Memory B cell (primary cell): ENCODE data around the gene ATG7.
"Not testable (repeated sequence)": the region's sequence is repeated elsewhere in the genome, so short reads cannot be mapped to it uniquely, and the experiment has no call there.

Source experiments
- ATAC-seq: fragments of 150-1000 bp; cut with Tn5 transposase; 2 replicates; pipeline ENCODE4 v1.10.0; 2021; ENCODE audit warnings: low read depth, mild to moderate bottlenecking, moderate library complexity
- DNase-seq, 2 donors: peaks; one replicate each; pipeline ENCODE4 v3.0.0; 2022; ENCODE audit warnings: low spot score in 2 of 2
- H3K27ac Mint-ChIP-seq: one replicate; pipeline ENCODE4 v1.8.0; 2022; ENCODE audit warnings: mild to moderate bottlenecking, moderate library complexity, mixed read lengths
- H3K27me3 Mint-ChIP-seq: one replicate; pipeline ENCODE4 v1.8.0; 2022; ENCODE audit warnings: mixed read lengths
- H3K36me3 Mint-ChIP-seq: one replicate; pipeline ENCODE4 v1.8.0; 2022; ENCODE audit warnings: mild to moderate bottlenecking, mixed read lengths
- H3K4me1 Mint-ChIP-seq: one replicate; pipeline ENCODE4 v1.8.0; 2022; ENCODE audit warnings: mixed read lengths
- H3K4me3 Mint-ChIP-seq: one replicate; pipeline ENCODE4 v1.8.0; 2022; ENCODE audit warnings: mild to moderate bottlenecking, moderate library complexity, mixed read lengths
- H3K9me3 Mint-ChIP-seq: one replicate; pipeline ENCODE4 v1.8.0; 2022; ENCODE audit warnings: mixed read lengths

The ATG7 gene

GRCh38 chr3:11407644-11408043 lies 135.4 kb downstream of the ATG7 start:
- DNase-seq (no peak), ATAC-seq (no peak)
- Mint-ChIP-seq H3K36me3 (peaks cover 59% of the 10 kb centered on the region), H3K4me1 (no peaks in the 10 kb centered on the region), H3K4me3 (no peak overlapping the region), H3K9me3 (peaks cover 19% of the 10 kb centered on the region), H3K27me3 (no peaks in the 10 kb centered on the region), H3K27ac (no peak overlapping the region)

- Mint-ChIP-seq H3K36me3 (peaks cover 59% of the 10 kb centered on the region), H3K9me3 (peaks cover 20% of the 10 kb centered on the region)
- not testable (repeated sequence) for DNase-seq, H3K27ac Mint-ChIP-seq, H3K4me1 Mint-ChIP-seq, ATAC-seq, H3K27me3 Mint-ChIP-seq, H3K4me3 Mint-ChIP-seq
Measured at GRCh38 chr3:11408324-11408859, 136.2 kb downstream of the ATG7 start.

DNA sequence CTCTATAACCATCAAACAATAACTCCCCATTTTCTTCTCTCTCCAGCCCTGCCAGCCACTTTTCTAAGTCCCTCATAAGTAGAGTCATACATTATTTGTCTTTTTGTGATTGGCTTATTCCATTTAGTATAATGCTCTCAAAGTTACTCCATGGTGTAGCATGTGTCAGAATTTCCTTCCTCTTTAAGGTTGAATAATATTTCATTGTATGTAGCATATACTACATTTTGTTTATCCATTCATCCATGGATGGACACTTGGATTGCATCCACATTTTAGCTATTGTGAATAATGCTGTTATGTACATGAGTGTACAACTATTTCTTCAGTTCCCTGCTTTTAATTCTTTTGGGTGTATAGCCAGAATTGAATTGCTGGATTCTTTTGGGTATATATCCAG lies 138.4 kb downstream of the ATG7 start:
- Mint-ChIP-seq H3K9me3 (peaks cover 22% of the 10 kb centered on the region), H3K27ac (no peak overlapping the region), H3K4me3 (no peak overlapping the region), H3K36me3 (peaks cover 63% of the 10 kb centered on the region), H3K27me3 (no peaks in the 10 kb centered on the region), H3K4me1 (no peaks in the 10 kb centered on the region)
- DNase-seq, result no peak
- no peak for ATAC-seq

- no peaks in the 10 kb centered on the region for H3K4me1 Mint-ChIP-seq
- peaks cover 50% of the 10 kb centered on the region for H3K36me3 Mint-ChIP-seq
- peaks cover 20% of the 10 kb centered on the region for H3K9me3 Mint-ChIP-seq
- no peak overlapping the region for H3K4me3 Mint-ChIP-seq
- no peak overlapping the region for H3K27ac Mint-ChIP-seq
- DNase-seq (no peak), ATAC-seq (no peak)
- no peaks in the 10 kb centered on the region for H3K27me3 Mint-ChIP-seq
Measured at GRCh38 chr3:11411956-11412355, 139.8 kb downstream of the ATG7 start.

DNA sequence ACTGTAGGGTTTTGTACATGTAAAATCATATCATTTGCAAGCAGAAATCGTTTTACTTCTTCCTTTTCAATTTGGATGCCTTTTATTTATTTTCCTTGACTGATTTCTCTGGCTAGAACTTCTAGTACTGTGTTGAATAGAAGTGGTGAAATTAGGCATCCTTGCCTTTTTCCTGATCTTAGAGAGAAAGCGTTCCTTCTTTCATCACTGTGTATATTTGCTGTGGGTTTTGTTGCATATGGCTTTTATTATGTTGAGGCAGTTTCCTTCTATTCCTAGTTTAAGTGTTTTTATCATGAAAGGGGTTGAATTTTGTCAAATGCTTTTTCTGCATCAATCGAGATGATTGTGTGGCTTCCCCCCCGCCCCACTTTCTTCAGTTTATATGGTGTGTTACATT lies 140.9 kb downstream of the ATG7 start:
- DNase-seq (no peak), ATAC-seq (no peak)
- peaks cover 41% of the 10 kb centered on the region for H3K36me3 Mint-ChIP-seq
- H3K9me3 Mint-ChIP-seq, result peaks cover 18% of the 10 kb centered on the region
- H3K27ac Mint-ChIP-seq, result no peak overlapping the region
- no peaks in the 10 kb centered on the region for H3K4me1 Mint-ChIP-seq
- no peaks in the 10 kb centered on the region for H3K27me3 Mint-ChIP-seq
- H3K4me3 Mint-ChIP-seq, result no peak overlapping the region

- ATAC-seq (no peak), DNase-seq (no peak)
- Mint-ChIP-seq H3K4me1 (peaks cover 2% of the 10 kb centered on the region), H3K9me3 (peaks cover 13% of the 10 kb centered on the region), H3K36me3 (peaks cover 25% of the 10 kb centered on the region), H3K27me3 (no peaks in the 10 kb centered on the region), H3K4me3 (no peak overlapping the region), H3K27ac (no peak overlapping the region)
Measured at GRCh38 chr3:11415099-11415498, 142.9 kb downstream of the ATG7 start.

DNA sequence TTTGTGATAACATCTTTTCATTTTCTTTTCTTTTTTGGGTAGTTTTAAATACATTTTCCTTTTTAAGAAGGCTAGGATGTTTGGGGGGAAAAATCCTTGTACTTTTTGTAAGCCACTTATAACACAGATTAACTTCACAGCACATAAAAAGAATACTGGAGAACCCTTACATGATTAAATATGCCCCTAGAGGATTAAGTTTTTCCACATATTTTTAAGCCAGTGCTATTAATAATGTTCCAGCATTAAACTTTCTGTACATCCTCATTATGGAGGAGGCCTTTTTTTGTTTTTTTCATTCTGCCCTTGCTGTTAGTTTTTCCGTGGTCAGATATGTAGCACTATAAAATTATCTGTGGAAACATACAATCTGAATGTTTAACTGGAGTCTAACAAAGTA lies 147.9 kb downstream of the ATG7 start:
- Mint-ChIP-seq H3K36me3 (peaks cover 17% of the 10 kb centered on the region), H3K4me1 (peaks cover 2% of the 10 kb centered on the region), H3K27me3 (no peaks in the 10 kb centered on the region), H3K27ac (no peak overlapping the region), H3K4me3 (no peak overlapping the region), H3K9me3 (peaks cover 1% of the 10 kb centered on the region)
- ATAC-seq (no peak), DNase-seq (no peak)

GRCh38 chr3:11422291-11422690 lies 150.1 kb downstream of the ATG7 start:
- ATAC-seq, result no peak

GRCh38 chr3:11423868-11424267 lies 151.7 kb downstream of the ATG7 start:
- H3K27me3 Mint-ChIP-seq, result no peaks in the 10 kb centered on the region
- H3K27ac Mint-ChIP-seq, result peak overlapping the region; percentile 62
- H3K4me3 Mint-ChIP-seq, result no peak overlapping the region
- no peaks in the 10 kb centered on the region for H3K9me3 Mint-ChIP-seq
- DNase-seq (no peak), ATAC-seq (no peak)
- H3K36me3 Mint-ChIP-seq, result peaks cover 30% of the 10 kb centered on the region
- H3K4me1 Mint-ChIP-seq, result no peaks in the 10 kb centered on the region

More at GRCh38 chr3:11422291-11422690, 150.1 kb downstream of the ATG7 start:
- Mint-ChIP-seq H3K4me1 (peaks cover 2% of the 10 kb centered on the region), H3K4me3 (no peak overlapping the region), H3K27me3 (no peaks in the 10 kb centered on the region), H3K9me3 (peaks cover 1% of the 10 kb centered on the region), H3K36me3 (peaks cover 27% of the 10 kb centered on the region), H3K27ac (no peak overlapping the region)
- DNase-seq, result no peak

GRCh38 chr3:11424277-11424676 lies 152.1 kb downstream of the ATG7 start:
- H3K36me3 Mint-ChIP-seq, result peaks cover 30% of the 10 kb centered on the region
- H3K4me3 Mint-ChIP-seq, result no peak overlapping the region
- H3K27me3 Mint-ChIP-seq, result no peaks in the 10 kb centered on the region
- DNase-seq (no peak), ATAC-seq (no peak)
- H3K4me1 Mint-ChIP-seq, result no peaks in the 10 kb centered on the region
- peak overlapping the region; percentile 62 for H3K27ac Mint-ChIP-seq
- H3K9me3 Mint-ChIP-seq, result no peaks in the 10 kb centered on the region

DNA sequence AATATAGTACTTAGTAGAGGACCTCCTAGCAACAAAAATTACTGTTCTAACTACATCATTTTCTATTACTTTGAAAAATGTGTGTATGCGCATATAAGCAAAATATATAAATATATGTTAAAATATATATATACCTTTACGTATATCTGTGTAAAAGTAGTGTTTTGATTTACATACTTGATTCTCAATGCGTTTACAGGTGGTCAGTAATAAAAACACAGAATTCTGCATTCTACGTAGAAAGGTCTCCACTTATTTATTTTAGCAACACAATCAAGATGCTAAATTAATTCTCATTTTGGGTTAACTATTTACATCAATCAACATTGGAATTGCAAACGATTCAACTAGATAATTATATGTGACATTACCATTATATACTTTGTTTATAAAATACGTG lies 158.0 kb downstream of the ATG7 start:
- DNase-seq, result no peak

GRCh38 chr3:11430624-11431023 lies 158.4 kb downstream of the ATG7 start:
- no peak overlapping the region for H3K4me3 Mint-ChIP-seq
- peaks cover 21% of the 10 kb centered on the region for H3K36me3 Mint-ChIP-seq
- H3K9me3 Mint-ChIP-seq, result no peaks in the 10 kb centered on the region
- ATAC-seq, result no peak
- peaks cover 6% of the 10 kb centered on the region for H3K4me1 Mint-ChIP-seq
- H3K27me3 Mint-ChIP-seq, result no peaks in the 10 kb centered on the region
- H3K27ac Mint-ChIP-seq, result no peak overlapping the region
- no peak for DNase-seq

More for the DNA sequence above, 158.0 kb downstream of the ATG7 start:
- Mint-ChIP-seq H3K9me3 (no peaks in the 10 kb centered on the region), H3K4me1 (peaks cover 6% of the 10 kb centered on the region), H3K4me3 (no peak overlapping the region), H3K27ac (no peak overlapping the region), H3K36me3 (peaks cover 24% of the 10 kb centered on the region), H3K27me3 (no peaks in the 10 kb centered on the region)
- ATAC-seq, result no peak

GRCh38 chr3:11431319-11431718 lies 159.1 kb downstream of the ATG7 start:
- ATAC-seq, result no peak
- H3K36me3 Mint-ChIP-seq, result peaks cover 21% of the 10 kb centered on the region

GRCh38 chr3:11434017-11434526 lies 161.9 kb downstream of the ATG7 start:
- no peak overlapping the region for H3K27ac Mint-ChIP-seq
- peaks cover 6% of the 10 kb centered on the region for H3K4me1 Mint-ChIP-seq
- H3K4me3 Mint-ChIP-seq, result no peak overlapping the region
- H3K27me3 Mint-ChIP-seq, result no peaks in the 10 kb centered on the region
- DNase-seq, result no peak
- peaks cover 9% of the 10 kb centered on the region for H3K36me3 Mint-ChIP-seq
- no peak for ATAC-seq
- H3K9me3 Mint-ChIP-seq, result no peaks in the 10 kb centered on the region

More at GRCh38 chr3:11431319-11431718, 159.1 kb downstream of the ATG7 start:
- Mint-ChIP-seq H3K4me1 (peaks cover 6% of the 10 kb centered on the region), H3K4me3 (no peak overlapping the region), H3K9me3 (no peaks in the 10 kb centered on the region), H3K27me3 (no peaks in the 10 kb centered on the region), H3K27ac (no peak overlapping the region)
- DNase-seq, result no peak

- no peak overlapping the region for H3K27ac Mint-ChIP-seq
- H3K36me3 Mint-ChIP-seq, result peaks cover 12% of the 10 kb centered on the region
- H3K9me3 Mint-ChIP-seq, result no peaks in the 10 kb centered on the region
- DNase-seq, result no peak
- H3K4me1 Mint-ChIP-seq, result peaks cover 6% of the 10 kb centered on the region
- no peaks in the 10 kb centered on the region for H3K27me3 Mint-ChIP-seq
- no peak for ATAC-seq
- H3K4me3 Mint-ChIP-seq, result no peak overlapping the region
Measured at GRCh38 chr3:11434563-11435096, 162.4 kb downstream of the ATG7 start.
